OCI-LY7 (cell line): ENCODE data around the gene ATP9B. TPM values are rescaled to one million over a fixed set of nuclear protein-coding genes. Genes with fewer than 3 reads are reported as not detected.

Experiments
- BruUV-seq: library from RNA; stranded (reverse); fragments of 400-500 nt; replicated peaks from 2 replicates; lab custom pipeline; 2021; lab: Mats Ljungman, UMichigan
- CTCF ChIA-PET: fragments of 300-600 bp; sonication (Branson Sonifier 250); formaldehyde crosslinking; loops from one replicate; lab custom pipeline; 2022; ENCODE audit warnings: antibody characterized with exemption; ENCODE audit not compliant: unreplicated experiment; lab: Charles Lee
- POLR2A ChIA-PET: fragments of 300-600 bp; sonication (Branson Sonifier 250); formaldehyde crosslinking; loops from one replicate; lab custom pipeline; 2022; ENCODE audit warnings: antibody characterized with exemption; lab: Charles Lee
- DNase-seq: peaks from one replicate; pipeline ENCODE4 v3.0.0-alpha.2; 2015; ENCODE audit warnings: low spot score
- H2AFZ ChIP-seq: fragments of 200-600 bp; sonication (generic), shearing (Covaris generic); 2 replicates; pipeline ENCODE4 v1.6.1; 2014; ENCODE audit warnings: mild to moderate bottlenecking, antibody characterized with exemption, low read length, moderate library complexity
- H3K27ac ChIP-seq: fragments of 200-600 bp; sonication (generic); 2 replicates; pipeline ENCODE4 v1.5.1; 2014; ENCODE audit warnings: mixed run types, low read depth, mild to moderate bottlenecking, moderate library complexity, low read length, inconsistent platforms; ENCODE audit not compliant: poor library complexity, severe bottlenecking
- H3K36me3 ChIP-seq: fragments of 200-600 bp; sonication (generic); 2 replicates; pipeline ENCODE4 v1.6.1; 2014; ENCODE audit warnings: mild to moderate bottlenecking, antibody characterized with exemption, low read length, moderate library complexity, mixed read lengths; ENCODE audit not compliant: insufficient read depth
- H3K4me1 ChIP-seq: fragments of 200-600 bp; sonication (generic); 2 replicates; pipeline ENCODE4 v1.5.1; 2014; ENCODE audit warnings: mild to moderate bottlenecking, low read length; ENCODE audit not compliant: insufficient read depth, poor library complexity, severe bottlenecking
- H3K4me2 ChIP-seq: fragments of 200-600 bp; sonication (generic); 2 replicates; pipeline ENCODE4 v1.6.1; 2014; ENCODE audit warnings: mild to moderate bottlenecking, low read length
- H3K4me3 ChIP-seq: fragments of 200-600 bp; sonication (generic); 2 replicates; pipeline ENCODE4 v1.5.1; 2014; ENCODE audit warnings: mild to moderate bottlenecking, low read depth, low read length; ENCODE audit not compliant: poor library complexity, severe bottlenecking
- H3K79me2 ChIP-seq: fragments of 200-600 bp; sonication (generic); 2 replicates; pipeline ENCODE4 v1.6.1; 2016; ENCODE audit warnings: low read depth, mild to moderate bottlenecking, low read length, moderate library complexity, mixed read lengths; ENCODE audit not compliant: insufficient read depth
- H3K9me2 ChIP-seq: fragments of 200-600 bp; sonication (generic); 2 replicates; pipeline ENCODE4 v1.6.1; 2016; ENCODE audit warnings: mild to moderate bottlenecking, low read length, mixed read lengths; ENCODE audit not compliant: insufficient read depth
- H3K9me3 ChIP-seq: fragments of 200-600 bp; sonication (generic); 2 replicates; pipeline ENCODE4 v1.6.1; 2014; ENCODE audit warnings: mild to moderate bottlenecking, mixed run types, low read length, mixed read lengths
- H4K20me1 ChIP-seq: fragments of 200-600 bp; sonication (generic); 2 replicates; pipeline ENCODE4 v1.6.1; 2014; ENCODE audit warnings: mild to moderate bottlenecking, antibody characterized with exemption, low read length, moderate library complexity, mixed read lengths; ENCODE audit not compliant: insufficient read depth
- EZH2phosphoT487 ChIP-seq: fragments of 200-600 bp; sonication (generic); IDR thresholded peaks from 2 replicates; pipeline ENCODE4 v1.6.1; 2018; ENCODE audit warnings: low read depth, borderline replicate concordance, mild to moderate bottlenecking, mixed run types, antibody characterized with exemption, low read length, moderate library complexity, mixed read lengths
- intact Hi-C: fragments of 100-400 bp; cut with micrococcal nuclease; formaldehyde crosslinking; loops from one replicate; pipeline ENCODE4 v1.10.0; 2022; ENCODE audit not compliant: unreplicated experiment
- total RNA-seq, 2 experiments: library from RNA; depleted of rRNA in 1 of 2; stranded (reverse); fragments of >200 nt in 1 of 2; shearing (Covaris generic) in 1 of 2; gene quantifications; 2 replicates each; pipeline ENCODE4 v1.2.3, GENCODE V29; 2014 to 2022
- TF ChIP-seq, protein P1 (sequence below): fragments of 200-600 bp; sonication (generic); conservative IDR thresholded peaks from 2 replicates; pipeline ENCODE4 v1.5.1; 2014; ENCODE audit warnings: mild to moderate bottlenecking, antibody characterized with exemption, low read length, moderate library complexity, mixed read lengths

Gene ATP9B
- total RNA-seq, 2 experiments from 2014 or later: 27.1 to 36.4 TPM

DNA sequence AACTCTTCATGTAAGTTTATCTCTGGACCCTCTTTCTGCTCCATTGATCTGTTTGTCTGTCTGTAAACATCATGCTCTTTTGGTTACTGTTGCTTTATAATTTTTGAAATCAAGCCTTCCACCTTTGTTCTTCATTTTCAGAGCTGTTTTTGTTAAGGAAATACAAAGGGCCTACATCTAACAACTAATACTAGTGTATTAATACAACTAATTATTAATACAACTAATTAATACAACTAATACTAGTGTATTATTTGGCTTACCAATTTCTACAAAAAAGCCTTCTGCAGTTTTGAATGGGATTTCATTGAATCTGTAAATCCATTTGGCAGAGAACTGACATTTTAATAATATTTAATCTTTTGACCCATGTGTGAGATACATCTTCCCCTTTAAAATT, 66.7 kb downstream of the ATP9B start:
- no TSS peak for BruUV-seq
- Histone ChIP-seq H3K9me3 (no peaks in the 10 kb centered on the region), H3K9me2 (no peaks in the 10 kb centered on the region), H3K4me3 (no peak overlapping the region), H2AFZ (no peak overlapping the region), H3K27ac (no peak overlapping the region), H3K79me2 (no peaks in the 10 kb centered on the region), H4K20me1 (no peaks in the 10 kb centered on the region), H3K4me2 (no peak overlapping the region), H3K4me1 (no peaks in the 10 kb centered on the region), H3K36me3 (peaks cover 19% of the 10 kb centered on the region)
- no peak for DNase-seq
- intact Hi-C loops: no loop called here
- CTCF ChIA-PET: no interaction called here
- POLR2A ChIA-PET: no interaction called here
- TF ChIP-seq, protein P1, sequence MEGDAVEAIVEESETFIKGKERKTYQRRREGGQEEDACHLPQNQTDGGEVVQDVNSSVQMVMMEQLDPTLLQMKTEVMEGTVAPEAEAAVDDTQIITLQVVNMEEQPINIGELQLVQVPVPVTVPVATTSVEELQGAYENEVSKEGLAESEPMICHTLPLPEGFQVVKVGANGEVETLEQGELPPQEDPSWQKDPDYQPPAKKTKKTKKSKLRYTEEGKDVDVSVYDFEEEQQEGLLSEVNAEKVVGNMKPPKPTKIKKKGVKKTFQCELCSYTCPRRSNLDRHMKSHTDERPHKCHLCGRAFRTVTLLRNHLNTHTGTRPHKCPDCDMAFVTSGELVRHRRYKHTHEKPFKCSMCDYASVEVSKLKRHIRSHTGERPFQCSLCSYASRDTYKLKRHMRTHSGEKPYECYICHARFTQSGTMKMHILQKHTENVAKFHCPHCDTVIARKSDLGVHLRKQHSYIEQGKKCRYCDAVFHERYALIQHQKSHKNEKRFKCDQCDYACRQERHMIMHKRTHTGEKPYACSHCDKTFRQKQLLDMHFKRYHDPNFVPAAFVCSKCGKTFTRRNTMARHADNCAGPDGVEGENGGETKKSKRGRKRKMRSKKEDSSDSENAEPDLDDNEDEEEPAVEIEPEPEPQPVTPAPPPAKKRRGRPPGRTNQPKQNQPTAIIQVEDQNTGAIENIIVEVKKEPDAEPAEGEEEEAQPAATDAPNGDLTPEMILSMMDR: no peak
- TF ChIP-seq EZH2phosphoT487: no peak

DNA sequence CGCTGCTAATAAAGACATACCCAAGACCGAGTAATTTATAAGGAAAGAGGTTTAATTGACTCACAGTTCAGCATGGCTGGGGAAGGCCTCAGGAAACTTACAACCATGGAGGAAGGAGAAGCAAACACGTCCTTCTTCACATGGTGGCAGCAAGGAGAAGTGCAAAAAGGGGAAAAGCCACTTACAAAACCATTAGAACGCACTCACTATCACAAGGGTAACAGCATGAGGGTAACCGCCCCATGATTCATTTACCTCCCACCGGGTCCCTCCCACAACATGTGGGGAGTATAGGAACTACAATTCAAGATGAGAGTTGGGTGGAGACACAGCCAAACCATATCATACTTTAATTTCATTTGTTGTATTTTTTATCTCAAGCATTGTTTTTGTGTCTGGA, 67.5 kb downstream of the ATP9B start:
- Histone ChIP-seq H3K36me3 (peaks cover 19% of the 10 kb centered on the region), H3K4me3 (no peak overlapping the region), H3K9me2 (no peaks in the 10 kb centered on the region), H3K4me1 (no peaks in the 10 kb centered on the region), H4K20me1 (no peaks in the 10 kb centered on the region), H3K27ac (no peak overlapping the region), H3K9me3 (no peaks in the 10 kb centered on the region), H3K79me2 (no peaks in the 10 kb centered on the region), H3K4me2 (no peak overlapping the region), H2AFZ (no peak overlapping the region)
- intact Hi-C loops: no loop called here
- ChIA-PET POLR2A (interaction anchor here (0.6 kb wide), 1 partner anchor 35 kb away, joined by 4 read pairs; no protein-coding TSS in a partner anchor), CTCF (no interaction called here)
- BruUV-seq: no TSS peak
- no peak for TF ChIP-seq EZH2phosphoT487
- TF ChIP-seq, protein P1: no peak
- DNase-seq: no peak

- POLR2A ChIA-PET: interaction anchor here (0.7 kb wide), 1 partner anchor 90 kb away, joined by 3 read pairs; no protein-coding TSS in a partner anchor
- no TSS peak for BruUV-seq
These were observed 70.0 kb downstream of the ATP9B start for GRCh38 chr18:79139206-79139605.

More at GRCh38 chr18:79139206-79139605, 70.0 kb downstream of the ATP9B start:
- Histone ChIP-seq H3K79me2 (no peaks in the 10 kb centered on the region), H4K20me1 (no peaks in the 10 kb centered on the region), H3K9me2 (no peaks in the 10 kb centered on the region), H3K27ac (no peak overlapping the region), H3K36me3 (peaks cover 22% of the 10 kb centered on the region), H2AFZ (no peak overlapping the region), H3K4me1 (no peaks in the 10 kb centered on the region), H3K4me2 (no peak overlapping the region), H3K9me3 (no peaks in the 10 kb centered on the region), H3K4me3 (no peak overlapping the region)
- intact Hi-C loops: no loop called here
- CTCF ChIA-PET: no interaction called here
- TF ChIP-seq, protein P1: no peak
- no peak for TF ChIP-seq EZH2phosphoT487
- DNase-seq: peak; percentile 7
